ENCODE results near the gene APLP2.
A peak's percentile ranks its signal among the peaks of the same experiment; 100 is the strongest.
"Not testable (repeated sequence)": the region's sequence is repeated elsewhere in the genome, so short reads cannot be mapped to it uniquely, and the experiment has no call there.

The APLP2 gene

DNA sequence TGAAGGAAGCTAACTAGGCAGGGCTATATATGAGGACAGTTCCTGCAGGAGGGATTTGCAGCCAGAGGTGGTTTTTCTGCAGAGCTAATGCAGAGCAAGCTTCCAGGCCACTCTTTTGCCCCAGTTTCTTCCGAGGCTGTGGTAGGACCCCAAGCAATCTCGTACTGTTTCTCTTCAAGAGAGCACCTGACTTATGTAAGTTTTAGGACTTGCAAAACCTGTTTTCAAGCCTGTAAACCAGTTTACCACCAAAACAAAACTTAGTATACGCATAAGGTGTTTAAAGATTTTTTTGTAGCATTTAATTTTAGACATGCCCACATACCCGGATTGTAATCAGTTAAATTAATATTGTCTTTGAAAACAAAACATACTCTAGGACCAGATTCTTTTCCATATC, 7.7 kb upstream of the APLP2 start:
- DNase-seq = no peak

DNA sequence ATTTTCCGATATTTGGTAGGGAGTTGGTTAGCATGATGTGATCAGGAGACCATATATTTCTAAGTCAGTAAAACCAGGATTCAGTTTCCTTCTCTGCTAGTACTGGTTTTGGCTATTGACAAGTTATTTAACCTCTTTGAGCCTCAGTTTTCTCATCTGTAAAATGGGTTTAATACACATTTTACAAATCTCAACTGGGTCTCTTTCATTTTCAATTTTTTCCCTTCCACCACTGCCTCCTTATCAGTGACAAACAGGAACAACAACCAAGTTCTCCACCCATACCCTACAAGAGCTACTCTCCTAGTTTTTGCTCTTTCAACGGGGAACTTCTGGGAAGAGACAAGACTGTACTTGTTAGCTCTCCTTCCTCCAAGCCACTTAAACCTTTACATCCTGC, 6.2 kb upstream of the APLP2 start:
- no peak for DNase-seq

DNA sequence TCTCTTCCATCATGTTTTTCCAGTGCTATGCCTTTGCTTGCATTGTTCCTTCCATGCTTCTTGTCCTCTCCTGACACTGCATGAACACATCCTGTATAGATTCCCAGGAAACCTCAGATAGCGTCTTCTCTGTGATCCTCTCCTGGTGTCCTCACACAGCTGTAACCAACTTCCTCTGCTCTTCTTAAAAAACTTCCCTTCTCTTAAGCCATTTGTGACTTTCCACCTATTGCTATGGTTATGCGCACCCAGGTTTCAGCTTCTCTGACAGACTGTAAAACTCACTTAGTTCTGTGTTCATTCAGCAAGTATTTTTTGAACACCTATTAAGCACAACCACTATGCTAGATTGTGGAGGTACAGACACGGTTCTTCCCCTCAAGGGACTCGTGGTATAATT, 5.1 kb upstream of the APLP2 start:
- no peak for DNase-seq

DNA sequence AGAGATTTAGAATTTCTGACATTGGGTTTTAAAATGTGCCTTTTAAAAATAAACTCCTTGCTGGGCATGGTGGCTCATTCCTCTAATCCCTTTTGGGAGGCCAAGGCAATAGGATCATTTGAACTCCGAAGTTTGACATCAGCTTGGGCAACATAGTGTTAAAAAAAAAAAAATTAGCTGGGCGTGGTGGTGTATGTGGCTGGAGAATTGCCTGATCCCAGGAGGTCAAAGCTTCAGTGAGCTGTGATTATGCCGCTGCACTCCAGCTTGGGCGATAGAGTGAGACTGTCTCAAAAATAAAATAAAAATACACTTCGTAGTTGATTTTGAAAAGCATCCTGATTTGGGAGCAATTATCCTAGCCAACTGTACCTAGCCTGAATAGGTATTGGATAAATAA, 3.4 kb upstream of the APLP2 start:
- no peak for DNase-seq

DNA sequence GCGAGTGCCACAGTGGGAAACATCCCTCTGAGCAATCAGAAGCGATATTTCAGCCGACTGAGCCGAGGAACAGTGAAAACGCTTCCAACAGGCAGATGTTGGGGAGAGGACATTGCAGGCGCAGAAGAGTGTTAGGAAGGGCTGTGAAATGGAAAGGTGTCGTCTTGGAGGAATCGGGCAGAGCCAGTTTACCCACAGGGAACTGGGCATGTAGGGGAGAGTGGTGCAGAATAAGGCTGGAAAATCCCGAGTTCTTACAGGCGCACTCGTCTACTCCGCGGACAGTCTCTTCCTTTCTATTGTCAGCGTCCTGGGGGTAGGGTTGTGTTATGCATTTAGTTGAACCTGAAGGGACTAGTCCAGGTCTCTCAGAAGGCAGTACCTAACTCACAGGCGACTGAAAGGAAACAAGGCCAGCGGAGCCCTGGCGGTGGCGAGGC, 1.1 kb upstream of the APLP2 start:
- DNase-seq = no peak

DNA sequence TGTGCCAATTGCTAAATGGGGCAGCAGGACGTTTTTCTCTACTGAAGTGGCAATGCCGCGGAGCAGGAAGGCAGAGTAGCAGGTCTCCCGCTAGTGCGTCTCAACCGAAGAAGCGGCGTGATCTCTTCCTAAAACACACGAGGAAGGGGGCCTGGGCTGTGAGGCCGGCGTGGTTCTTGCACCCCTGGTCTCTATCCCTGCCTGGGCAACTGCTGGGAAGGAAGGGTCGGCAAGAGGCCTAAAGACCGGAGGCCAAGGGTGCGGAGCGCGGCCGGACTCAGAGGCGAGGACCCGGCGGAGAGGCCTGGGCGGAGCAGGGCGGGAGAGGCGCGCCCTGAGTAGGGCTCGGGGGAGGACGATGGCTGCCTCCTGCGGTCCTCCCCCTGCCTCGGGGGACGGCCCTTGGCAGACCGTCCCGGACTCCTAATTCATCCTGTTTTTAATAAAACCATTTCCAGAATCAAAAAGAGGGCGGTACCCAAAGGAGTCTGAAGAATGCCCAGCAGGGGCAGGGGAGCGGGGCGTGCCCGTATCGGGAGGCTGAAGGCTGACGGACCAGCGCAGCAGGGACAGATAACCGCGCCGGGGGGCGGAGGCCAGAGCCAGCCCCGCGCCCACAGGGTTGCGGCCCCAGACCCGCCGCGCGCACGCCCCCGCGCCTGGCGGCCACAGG, 572 bp upstream of the APLP2 start:
- DNase-seq = peak; percentile 78

DNA sequence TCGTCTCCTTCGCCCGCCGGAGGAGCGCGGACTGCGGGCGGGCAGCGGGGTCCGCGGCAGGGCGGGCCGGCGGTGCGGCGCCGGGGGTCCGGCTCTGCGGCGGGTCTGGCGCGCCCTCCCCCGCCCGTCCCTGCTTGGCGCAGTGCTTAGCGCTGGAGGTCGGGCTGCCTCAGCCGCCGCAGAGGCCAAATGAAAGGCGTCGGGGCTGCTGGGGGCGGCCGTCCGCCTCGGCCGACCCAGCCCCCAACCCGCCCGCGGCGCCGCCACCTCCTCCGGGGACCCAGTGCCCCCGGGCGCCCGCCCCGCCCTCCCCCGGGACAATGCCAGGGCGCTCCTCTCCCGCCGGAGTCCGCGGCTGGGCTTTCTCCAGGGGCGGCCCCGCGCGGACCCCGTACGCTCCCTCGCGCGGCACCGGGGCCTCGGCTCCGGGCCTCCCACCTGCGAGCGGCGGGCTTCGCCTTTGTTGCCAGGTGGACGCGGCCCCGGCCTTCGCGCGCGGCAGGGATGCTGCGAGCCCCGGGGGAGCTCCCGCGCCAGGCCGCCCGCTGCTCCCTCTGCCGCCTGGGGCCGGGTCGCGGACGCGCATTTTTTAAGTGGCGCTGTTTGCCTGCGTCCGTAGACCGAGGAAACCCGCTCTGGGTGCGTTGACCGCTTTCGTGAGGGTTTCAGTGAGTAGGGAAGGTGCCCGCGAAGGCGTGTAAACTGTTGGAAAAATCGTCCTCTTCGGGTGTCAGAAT, 583 bp downstream of the APLP2 start:
- DNase-seq = no peak

DNA sequence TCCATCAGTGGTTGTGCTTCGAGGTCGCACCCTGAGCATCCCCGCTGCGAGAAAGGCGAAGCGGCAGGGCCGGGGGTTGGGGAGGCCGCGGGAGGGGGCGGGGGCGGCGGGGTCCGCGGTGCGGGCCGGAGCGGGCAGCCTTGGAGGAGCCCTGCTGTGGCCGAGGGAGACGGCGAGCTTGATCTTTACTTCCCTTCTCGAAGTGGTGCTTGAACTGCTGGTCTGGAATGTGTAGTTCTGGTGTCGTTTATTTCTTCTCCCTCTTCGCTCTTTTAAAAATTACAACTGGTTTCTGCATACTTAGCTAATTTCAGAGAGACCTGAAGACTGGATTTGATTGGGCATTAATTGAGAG, 1.1 kb downstream of the APLP2 start:
- DNase-seq = no peak

DNA sequence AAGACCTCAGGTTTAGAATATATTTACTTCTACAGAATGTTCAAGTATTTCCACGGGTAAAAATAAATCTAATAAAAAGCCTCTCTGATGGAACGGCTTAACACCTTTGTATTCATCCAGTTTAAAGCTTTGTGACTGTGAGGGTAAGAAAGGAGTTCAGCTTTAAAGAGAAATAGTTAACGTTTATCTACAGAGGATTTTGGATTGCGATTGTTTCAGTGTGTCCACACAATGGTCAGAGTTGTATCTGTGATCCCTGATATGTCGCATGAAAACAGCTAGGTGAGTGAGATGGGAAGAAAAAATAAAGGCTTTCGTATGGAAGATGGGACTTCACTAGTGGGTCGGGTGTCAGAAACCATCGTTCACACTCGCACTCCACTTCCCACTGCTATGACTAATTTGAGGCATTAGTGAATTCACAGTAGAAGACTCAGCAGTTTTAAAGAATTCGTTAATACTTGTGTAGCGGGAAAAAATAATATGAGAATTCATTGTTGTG, 1.6 kb downstream of the APLP2 start:
- DNase-seq = no peak

DNA sequence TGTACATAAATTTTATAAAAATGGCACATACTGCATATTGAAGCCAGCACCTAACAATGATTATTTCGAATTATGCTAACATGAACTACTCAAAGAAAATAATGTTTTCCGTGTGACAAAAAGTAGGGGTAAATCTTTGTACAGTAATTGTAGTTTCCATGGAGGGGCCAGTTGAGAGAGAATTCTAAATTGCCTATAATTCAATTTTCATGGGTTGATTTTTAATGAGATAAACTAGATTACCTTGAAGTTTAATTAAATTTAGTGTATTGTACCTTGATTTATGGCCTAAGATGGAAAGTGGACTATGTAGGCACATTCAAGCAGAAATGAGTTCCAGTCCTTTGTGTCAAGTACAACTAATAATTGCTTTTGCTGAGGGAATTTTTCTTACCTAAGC, 5.0 kb downstream of the APLP2 start:
- no peak for DNase-seq

DNA sequence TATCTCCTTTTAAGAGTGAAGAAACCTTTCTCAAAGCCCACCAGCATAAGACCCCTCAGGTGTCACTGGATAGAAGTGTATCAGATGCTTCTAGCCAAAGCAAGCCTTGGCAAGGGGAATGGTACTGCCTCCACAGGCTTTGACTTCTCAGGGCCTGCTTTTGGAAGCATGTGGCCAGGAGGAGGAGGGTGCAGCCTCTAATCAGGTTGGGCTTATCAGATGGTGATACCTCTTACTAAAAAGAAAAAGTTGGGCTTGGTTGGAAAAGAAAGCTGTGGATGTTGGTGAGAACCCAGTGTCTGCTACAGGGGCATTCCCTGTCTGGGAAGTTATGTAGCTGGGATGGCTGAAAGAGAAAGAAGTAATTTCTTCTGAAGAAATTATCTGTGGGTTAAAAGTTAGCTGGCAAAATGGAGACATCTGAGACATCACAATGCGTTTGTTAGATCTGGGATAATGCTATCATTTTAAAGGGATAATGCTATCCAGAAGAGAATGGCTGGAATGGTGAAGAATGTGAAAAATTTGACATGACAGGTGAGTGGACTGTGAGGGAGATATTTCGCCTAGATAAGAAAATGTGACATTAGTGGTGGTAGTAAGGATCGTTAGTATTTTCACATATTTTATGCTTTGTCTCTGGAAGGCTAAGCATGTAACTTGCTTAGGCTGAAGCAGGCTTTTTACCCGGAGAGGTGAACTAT, 7.2 kb downstream of the APLP2 start:
- DNase-seq = no peak

DNA sequence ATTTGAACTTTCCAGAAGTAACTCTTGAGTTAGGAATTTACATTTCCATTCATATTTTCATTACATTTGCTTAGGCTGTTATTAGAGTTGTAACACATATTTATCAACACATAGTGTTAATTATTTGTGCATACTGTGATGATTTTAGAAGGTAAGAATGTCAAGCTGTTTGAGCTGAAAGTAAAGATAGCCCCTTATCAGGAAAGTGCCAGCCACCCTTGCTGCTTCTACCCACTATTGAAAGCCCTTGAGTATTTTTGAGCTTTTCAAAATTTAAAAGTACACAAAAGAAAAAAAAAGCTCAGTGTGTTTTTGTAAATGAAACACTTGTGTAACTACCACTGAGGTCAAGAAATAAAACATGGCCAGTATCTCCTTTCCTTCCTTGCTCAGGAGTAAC, 8.0 kb downstream of the APLP2 start:
- DNase-seq = no peak

DNA sequence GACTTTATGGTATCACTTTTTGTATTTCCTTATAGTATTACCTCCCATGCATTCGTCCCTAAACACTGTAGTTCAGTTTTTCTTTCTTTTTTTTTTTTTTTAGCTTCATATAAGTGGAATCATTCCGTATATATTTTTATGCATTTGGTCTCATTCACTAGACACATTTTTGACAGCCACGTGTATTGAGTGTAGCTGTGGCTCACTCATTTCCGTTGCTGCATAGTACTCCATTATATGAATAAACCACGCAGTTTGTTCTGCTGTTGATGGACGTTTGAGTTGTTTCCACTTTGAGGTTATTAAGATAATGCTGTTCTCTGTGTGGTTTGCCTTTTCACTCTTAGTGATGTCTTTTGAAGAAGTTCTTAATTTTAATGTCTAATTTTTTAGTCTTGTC, 8.4 kb downstream of the APLP2 start:
- DNase-seq = no peak

DNA sequence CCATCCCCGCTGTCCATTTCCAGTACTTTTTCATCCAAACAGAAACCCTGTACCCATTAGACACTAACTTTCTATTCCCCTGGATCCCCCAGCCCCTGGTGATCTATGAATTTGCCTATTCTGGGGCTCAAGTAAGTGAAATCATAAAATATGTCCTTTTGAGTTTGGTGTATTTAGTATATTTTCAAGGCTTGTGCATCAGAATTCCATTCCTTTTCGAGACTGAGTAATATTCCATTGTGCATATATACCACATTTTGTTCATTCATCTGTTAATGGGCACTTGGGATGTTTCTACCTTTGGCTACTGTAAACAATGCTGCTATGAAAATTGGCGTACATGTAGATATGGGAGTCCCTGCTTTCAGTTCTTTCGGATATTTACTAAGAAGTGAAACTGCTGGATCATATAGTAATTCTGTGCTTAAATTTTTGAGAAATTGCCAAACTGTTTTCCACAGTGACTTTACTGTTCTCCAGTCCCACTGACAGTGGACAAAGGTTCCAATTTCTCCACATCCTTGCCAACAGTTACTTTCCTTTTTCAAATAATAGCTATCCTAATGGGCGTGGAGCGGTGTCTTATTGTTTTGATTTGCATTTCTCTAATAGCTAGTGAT, 16.1 kb downstream of the APLP2 start:
- DNase-seq = no peak

DNA sequence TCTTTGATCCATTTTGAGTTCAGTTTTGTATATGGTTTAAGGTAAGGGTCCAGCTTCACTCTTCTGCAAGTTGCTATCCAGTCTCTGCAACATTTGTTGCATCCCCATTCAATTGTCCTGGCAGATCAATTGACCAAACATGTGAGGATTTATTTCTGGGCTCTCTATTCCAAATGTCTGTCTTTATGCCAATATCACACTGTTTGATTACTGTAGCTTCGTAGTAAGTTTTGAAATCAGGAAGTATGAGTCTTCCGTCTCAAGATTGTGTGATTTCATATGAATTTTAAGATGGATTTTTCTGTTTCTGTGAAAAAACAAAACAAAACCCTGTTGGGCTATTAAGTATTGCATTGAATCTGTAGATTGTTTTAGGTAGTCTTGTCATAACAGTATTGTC, 17.0 kb downstream of the APLP2 start:
- no peak for DNase-seq

DNA sequence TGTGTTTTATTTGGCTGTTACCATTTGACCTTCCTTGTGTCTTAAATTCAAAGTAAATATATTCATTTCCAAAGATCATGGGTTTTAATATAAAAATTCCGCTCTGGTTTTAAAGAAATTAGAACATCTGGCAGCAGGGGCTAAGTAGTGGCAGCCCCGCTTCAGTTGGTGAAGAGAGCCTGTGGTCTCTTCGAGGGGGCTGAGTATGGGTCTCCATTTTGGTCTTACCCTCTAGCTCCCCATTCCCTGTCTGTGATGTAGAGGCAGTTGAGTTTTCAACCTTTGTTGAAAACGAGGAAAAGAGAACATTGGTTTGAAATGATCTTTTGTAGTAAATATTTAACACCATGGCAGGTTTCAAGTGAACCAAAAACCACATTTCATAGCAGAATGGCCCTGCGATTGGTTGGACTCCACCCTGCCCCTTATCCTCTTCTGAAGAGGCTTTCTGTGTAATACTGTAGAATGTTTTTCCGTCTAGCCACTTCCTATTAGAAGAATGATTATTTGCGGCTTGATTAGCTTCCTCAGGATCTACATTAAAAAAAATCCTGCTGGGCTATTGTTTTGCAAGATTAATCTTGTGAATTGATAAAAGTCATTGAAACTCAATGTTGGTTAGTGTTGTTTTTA, 17.7 kb downstream of the APLP2 start:
- DNase-seq = no peak

DNA sequence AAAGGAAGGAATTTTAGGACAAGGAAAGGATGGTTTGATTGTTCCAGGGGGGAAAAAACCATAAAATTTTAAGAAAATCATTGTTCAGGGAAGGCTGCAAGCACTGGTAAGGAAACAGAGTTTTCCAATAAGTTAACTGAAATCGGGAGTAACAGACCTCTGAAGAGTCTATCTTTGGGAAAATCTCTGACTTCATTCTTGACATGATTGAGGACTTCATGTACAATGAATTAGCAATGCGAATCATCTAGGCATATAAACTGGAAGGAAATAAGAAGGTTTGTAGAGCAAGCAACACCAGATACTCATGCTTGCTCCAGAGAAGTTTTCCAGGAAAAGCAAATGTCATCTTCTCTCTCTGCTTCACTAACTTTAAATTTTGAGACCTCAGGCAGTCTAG, 18.5 kb downstream of the APLP2 start:
- DNase-seq = no peak

DNA sequence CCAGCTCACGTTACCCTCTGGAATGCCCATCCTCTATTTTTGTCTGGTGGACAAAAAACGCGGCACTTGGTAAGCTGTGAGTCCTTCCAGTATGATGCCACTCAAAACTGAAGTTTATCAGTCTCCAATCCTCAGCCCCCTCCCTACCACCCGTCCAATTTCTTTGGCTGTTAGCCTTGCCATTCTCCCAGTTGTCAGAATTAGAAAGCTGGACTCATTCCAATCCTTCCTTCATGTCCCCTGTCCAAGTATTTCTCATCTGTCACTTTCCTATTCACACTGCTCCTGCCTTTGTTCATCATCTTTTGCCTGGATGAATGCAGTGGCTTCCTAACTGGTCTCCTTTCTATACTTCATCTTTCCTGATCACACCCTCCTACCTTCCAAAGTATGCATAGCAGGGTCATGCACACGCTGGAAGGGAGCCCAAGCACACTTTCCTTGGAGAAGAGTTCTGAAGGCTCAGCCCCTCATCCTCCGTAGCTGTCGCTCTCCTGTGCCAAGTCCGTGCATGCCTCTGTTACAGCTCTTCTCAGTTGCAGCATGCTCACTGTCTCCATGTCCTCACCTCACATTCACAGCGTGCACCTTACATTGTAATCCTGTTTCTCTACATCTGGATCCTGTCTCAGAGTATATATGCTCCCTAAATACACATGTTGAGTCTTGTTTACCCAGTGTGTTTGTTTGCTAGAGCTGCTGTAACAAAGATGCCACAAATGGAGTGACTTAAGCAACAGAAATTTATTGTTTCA, 19.4 kb downstream of the APLP2 start:
- peak; percentile 78 for DNase-seq

DNA sequence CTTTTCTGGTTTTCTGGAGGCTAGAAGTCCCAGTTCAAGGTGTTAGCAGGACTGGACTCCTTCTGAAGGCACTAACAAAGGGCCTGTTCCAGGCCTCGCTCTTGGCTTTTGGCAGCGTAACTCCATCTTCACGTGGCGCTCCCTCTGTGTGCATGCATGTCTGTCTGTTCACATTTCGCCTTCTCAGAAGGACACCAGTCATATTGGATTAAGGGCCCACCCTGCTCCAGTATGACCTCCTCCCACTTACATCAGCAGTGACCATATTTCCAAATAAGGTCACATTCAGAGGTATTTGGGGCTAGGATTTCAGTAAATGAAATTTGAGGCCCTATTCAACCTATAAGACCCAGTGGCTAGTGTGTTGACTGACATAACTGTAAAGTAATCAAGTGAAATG, 20.0 kb downstream of the APLP2 start:
- no peak for DNase-seq

DNA sequence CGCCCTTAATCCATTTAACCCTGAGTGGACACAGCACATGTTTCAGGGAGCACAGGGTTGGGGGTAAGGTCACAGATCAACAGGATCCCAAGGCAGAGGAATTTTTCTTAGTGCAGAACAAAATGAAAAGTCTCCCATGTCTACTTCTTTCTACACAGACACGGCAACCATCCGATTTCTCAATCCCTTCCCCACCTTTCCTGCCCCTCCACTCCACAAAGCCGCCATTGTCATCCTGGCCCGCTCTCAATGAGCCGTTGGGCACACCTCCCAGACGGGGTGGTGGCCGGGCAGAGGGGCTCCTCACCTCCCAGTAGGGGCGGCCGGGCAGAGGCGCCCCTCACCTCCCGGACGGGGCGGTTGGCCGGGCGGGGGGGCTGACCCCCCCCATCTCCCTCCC, 20.8 kb downstream of the APLP2 start:
- DNase-seq = not testable (repeated sequence)

DNA sequence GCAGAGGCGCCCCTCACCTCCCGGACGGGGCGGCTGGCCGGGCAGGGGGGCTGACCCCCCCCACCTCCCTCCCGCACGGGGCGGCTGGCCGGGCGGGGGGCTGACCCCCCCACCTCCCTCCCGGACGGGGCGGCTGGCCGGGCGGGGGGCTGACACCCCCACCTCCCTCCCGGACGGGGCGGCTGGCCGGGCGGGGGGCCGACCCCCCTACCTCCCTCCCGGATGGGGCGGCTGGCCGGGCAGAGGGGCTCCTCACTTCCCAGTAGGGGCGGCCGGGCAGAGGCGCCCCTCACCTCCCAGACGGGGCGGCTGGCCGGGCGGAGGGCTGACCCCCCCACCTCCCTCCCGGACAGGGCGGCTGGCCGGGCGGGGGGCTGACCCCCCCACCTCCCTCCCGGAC, 21.5 kb downstream of the APLP2 start:
- DNase-seq = not testable (repeated sequence)

DNA sequence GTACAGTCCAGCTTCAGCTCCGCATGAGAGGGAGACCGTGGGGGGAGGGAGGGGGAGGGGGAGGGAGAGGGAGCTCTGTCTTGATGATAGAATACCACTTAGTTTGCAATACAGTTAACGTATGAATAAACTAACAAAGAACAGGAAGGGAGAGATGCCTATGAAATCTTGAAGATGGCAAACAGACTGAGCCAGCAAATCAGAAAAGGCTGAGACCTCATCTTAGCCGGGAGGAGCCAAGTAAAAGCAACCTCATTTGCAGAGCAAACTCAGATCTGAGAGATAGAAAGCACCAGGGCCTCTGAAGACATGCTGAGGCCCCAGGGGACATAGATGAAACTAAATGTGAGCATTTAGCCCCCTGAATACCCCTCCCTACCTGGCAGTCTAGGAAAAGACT, 23.0 kb downstream of the APLP2 start:
- DNase-seq = no peak

Data from NCI-H446 treated with DMSO at 0.1 percent for 48 hours (cell line).